K562 (cell line): ENCODE data around the gene MCAM. TPM values are rescaled to one million over a fixed set of nuclear protein-coding genes. Genes with fewer than 3 reads are reported as not detected.

Source experiments
- ADNP ChIP-seq: fragments of 200-800 bp; sonication (Bioruptor generic); IDR thresholded peaks from 2 replicates; pipeline ENCODE4 v1.6.1; 2016; ENCODE audit warnings: missing genetic modification characterization, missing compliant biosample characterization
- CBX1 ChIP-seq: sonication (generic); IDR thresholded peaks from 2 replicates; pipeline ENCODE4 v1.6.1; 2016; ENCODE audit warnings: antibody characterized with exemption, low read depth, mild to moderate bottlenecking
- CHD4 ChIP-seq: fragments of 200-600 bp; sonication (generic); IDR thresholded peaks from 3 replicates; pipeline ENCODE4 v1.6.1; 2012; ENCODE audit warnings: low read depth, mild to moderate bottlenecking, mixed read lengths, low read length, inconsistent platforms; ENCODE audit not compliant: insufficient read depth, insufficient replicate concordance, poor library complexity, severe bottlenecking
- DPF2 ChIP-seq: fragments of 450-650 bp; IDR thresholded peaks from 2 replicates; pipeline ENCODE4 v1.6.1; 2016
- ESRRB ChIP-seq: fragments of 250-450 bp; sonication (Bioruptor Pico); IDR thresholded peaks from 2 replicates; pipeline ENCODE4 v1.5.0; 2020; ENCODE audit warnings: mild to moderate bottlenecking, moderate library complexity, borderline replicate concordance
- FOS ChIP-seq: IDR thresholded peaks from 3 replicates; pipeline ENCODE4 v1.6.1; 2011; ENCODE audit not compliant: insufficient read length; ENCODE audit errors: extremely low read depth
- GTF2F1 ChIP-seq: IDR thresholded peaks from 2 replicates; pipeline ENCODE4 v1.6.1; 2011; ENCODE audit warnings: low read depth, low read length, improper control_type of control experiment
- HLTF ChIP-seq: fragments of 450-650 bp; IDR thresholded peaks from 2 replicates; pipeline ENCODE4 v1.6.1; 2016
- HMBOX1 ChIP-seq: sonication (generic); IDR thresholded peaks from 2 replicates; pipeline ENCODE4 v1.6.1; 2016
- HNRNPH1 ChIP-seq: fragments of 200-400 bp; formaldehyde crosslinking; optimal IDR thresholded peaks from 2 replicates; pipeline ENCODE3; 2017; ENCODE audit warnings: low read depth, mild to moderate bottlenecking, low read length, moderate library complexity
- KAT8 ChIP-seq: fragments of 450-650 bp; IDR thresholded peaks from 2 replicates; pipeline ENCODE4 v1.6.1; 2016; ENCODE audit warnings: low read depth, mild to moderate bottlenecking
- L3MBTL2 ChIP-seq: fragments of 450-650 bp; IDR thresholded peaks from 2 replicates; pipeline ENCODE4 v1.6.1; 2016; ENCODE audit warnings: mild to moderate bottlenecking, moderate library complexity
- MAFK ChIP-seq: IDR thresholded peaks from 2 replicates; pipeline ENCODE4 v1.6.1; 2011; ENCODE audit warnings: low read length, improper control_type of control experiment
- MBD2 ChIP-seq: sonication (generic); IDR thresholded peaks from 2 replicates; pipeline ENCODE4 v1.6.1; 2016; ENCODE audit warnings: low read depth, borderline replicate concordance
- NFYB ChIP-seq: IDR thresholded peaks from 2 replicates; pipeline ENCODE4 v1.6.1; 2011; ENCODE audit warnings: mild to moderate bottlenecking, moderate library complexity; ENCODE audit not compliant: insufficient read length; ENCODE audit errors: extremely low read depth
- PML ChIP-seq: IDR thresholded peaks from 2 replicates; pipeline ENCODE4 v1.6.1; 2012; ENCODE audit warnings: low read length, inconsistent platforms
- PTBP1 ChIP-seq: fragments of 200-400 bp; formaldehyde crosslinking; IDR thresholded peaks from 2 replicates; pipeline ENCODE4 v1.6.1; 2017; ENCODE audit warnings: low read depth, low read length
- RUNX1 ChIP-seq: sonication (generic); IDR thresholded peaks from 2 replicates; pipeline ENCODE4 v1.6.1; 2016; ENCODE audit warnings: antibody characterized with exemption, low read depth
- SIRT6 ChIP-seq: IDR thresholded peaks from one replicate; pipeline ENCODE4 v1.6.1; 2012; ENCODE audit warnings: low read depth, mild to moderate bottlenecking, control low read depth, inconsistent platforms, low read length, moderate library complexity
- SRSF1 ChIP-seq: fragments of 200-400 bp; formaldehyde crosslinking; IDR thresholded peaks from 2 replicates; pipeline ENCODE4 v1.6.1; 2017; ENCODE audit warnings: mild to moderate bottlenecking, low read depth, low read length, moderate library complexity
- XRCC5 ChIP-seq: fragments of 200-400 bp; formaldehyde crosslinking; IDR thresholded peaks from 2 replicates; pipeline ENCODE4 v1.6.1; 2017; ENCODE audit warnings: low read depth, mild to moderate bottlenecking, low read length
- ZBTB34 ChIP-seq: fragments of 250-450 bp; sonication (Bioruptor Pico); IDR thresholded peaks from 2 replicates; pipeline ENCODE4 v1.8.0; 2021; ENCODE audit warnings: mild to moderate bottlenecking, moderate library complexity
- ZNF830 ChIP-seq: fragments of 250-450 bp; sonication (Bioruptor Pico); IDR thresholded peaks from 2 replicates; pipeline ENCODE4 v1.5.0; 2021; ENCODE audit warnings: mild to moderate bottlenecking
- polyA plus RNA-seq, 8 experiments: library from polyadenylated mRNA; depleted of rRNA in 4 of 8; stranded (reverse) in 5 of 8; unstranded in 3 of 8; fragments of >200 nt; fragmentation: Nextera tagmentation in 2 of 8; fragmentation: Illumina TruSeq in 1 of 8; extraction: Ambion mirVana in 2 of 8; extraction: Trizol in 1 of 8; gene quantifications; 2 replicates each; pipeline versions ENCODE4 v1.2.1 to v1.2.3, GENCODE V29; 2011 to 2014; ENCODE audit warnings: inconsistent platforms in 1 of 8, missing spikeins in 1 of 8
- total RNA-seq, 7 experiments: library from RNA; depleted of rRNA in 6 of 7; stranded (reverse); fragments of >200 nt in 6 of 7; fragmentation: Illumina TruSeq in 2 of 7; extraction: Trizol in 2 of 7; gene quantifications; 2 replicates each; pipeline versions ENCODE4 v1.2.1 to v1.2.3, GENCODE V29; 2011 to 2021; ENCODE audit warnings: low replicate concordance in 1 of 7

MCAM gene
- total and polyA plus RNA-seq, 9 of the 15 experiments (the other 6 are each of a cell fraction or from before 2014, with no cell fraction given), result 14.7 to 118 (median 53.6) TPM

GRCh38 chr11:119323532-119324033 lies 6.7 kb upstream of the MCAM start (continued):
- TF ChIP-seq PTBP1 (peak; percentile 99), NFYB (no peak), ZBTB34 (CRISPR knock-in tag) (no peak), HMBOX1 (no peak), L3MBTL2 (no peak), SIRT6 (no peak), MAFK (no peak), GTF2F1 (no peak), XRCC5 (peak; percentile 95), PML (no peak), RUNX1 (no peak; the same call in 1 of the 2 replicates), ADNP (no peak), ZNF830 (CRISPR knock-in tag) (no peak), HLTF (no peak), MBD2 (no peak), FOS (no peak), ESRRB (CRISPR knock-in tag) (no peak), CBX1 (peak; percentile 91; the same call in 1 of the 2 replicates), SRSF1 (no peak), KAT8 (no peak), HNRNPH1 (no peak), DPF2 (0 out of 2 replicates have a peak, but pooled peaks have one; percentile 31), CHD4 (peak; percentile 86)
